T-helper 2 cell treated with Interferon-gamma antibody and Interleukin-4, amounts not matched to agents 5 μg/mL and 100 μg/mL, for 36 hours (primary cell): Measurements from ENCODE around the gene ANKMY1.

Experiments used
- DNase-seq: peaks from one replicate; pipeline ENCODE4 v3.0.0; 2021; ENCODE audit warnings: low spot score
- H3K27ac Mint-ChIP-seq: one replicate; pipeline ENCODE4 v1.8.0; 2021; ENCODE audit warnings: mild to moderate bottlenecking, mixed read lengths
- H3K27me3 Mint-ChIP-seq: one replicate; pipeline ENCODE4 v1.8.0; 2021; ENCODE audit warnings: low read depth, mixed read lengths
- H3K36me3 Mint-ChIP-seq: one replicate; pipeline ENCODE4 v1.8.0; 2021; ENCODE audit warnings: low read depth, mixed read lengths
- H3K4me1 Mint-ChIP-seq: one replicate; pipeline ENCODE4 v1.8.0; 2021; ENCODE audit warnings: low read depth, mixed read lengths
- H3K4me3 Mint-ChIP-seq: one replicate; pipeline ENCODE4 v1.8.0; 2022; ENCODE audit warnings: mild to moderate bottlenecking, moderate library complexity, mixed read lengths
- H3K9me3 Mint-ChIP-seq: one replicate; pipeline ENCODE4 v1.8.0; 2021; ENCODE audit warnings: mixed read lengths

The ANKMY1 gene

GRCh38 chr2:240457223-240458043 lies 100.4 kb downstream of the ANKMY1 start:
- Mint-ChIP-seq H3K27me3 (peaks cover 26% of the 10 kb centered on the region), H3K9me3 (no peaks in the 10 kb centered on the region), H3K4me1 (no peaks in the 10 kb centered on the region), H3K27ac (no peak overlapping the region), H3K36me3 (no peaks in the 10 kb centered on the region), H3K4me3 (no peak overlapping the region)
- no peak for DNase-seq

GRCh38 chr2:240456447-240457222 lies 101.2 kb downstream of the ANKMY1 start:
- no peak for DNase-seq
- Mint-ChIP-seq H3K4me3 (no peak overlapping the region), H3K27me3 (peaks cover 32% of the 10 kb centered on the region), H3K9me3 (no peaks in the 10 kb centered on the region), H3K4me1 (no peaks in the 10 kb centered on the region), H3K27ac (no peak overlapping the region), H3K36me3 (no peaks in the 10 kb centered on the region)

- DNase-seq = no peak
- Mint-ChIP-seq H3K36me3 (no peaks in the 10 kb centered on the region), H3K27ac (no peak overlapping the region), H3K4me3 (no peak overlapping the region), H3K9me3 (no peaks in the 10 kb centered on the region), H3K27me3 (peaks cover 38% of the 10 kb centered on the region), H3K4me1 (no peaks in the 10 kb centered on the region)
These were observed 101.9 kb downstream of the ANKMY1 start for GRCh38 chr2:240455647-240456446.

- Mint-ChIP-seq H3K27me3 (peaks cover 44% of the 10 kb centered on the region), H3K36me3 (no peaks in the 10 kb centered on the region)
These were observed 102.5 kb downstream of the ANKMY1 start for GRCh38 chr2:240455272-240455646.

GRCh38 chr2:240454106-240454901 lies 103.5 kb downstream of the ANKMY1 start:
- H3K9me3 Mint-ChIP-seq = no peaks in the 10 kb centered on the region
- H3K27ac Mint-ChIP-seq = no peak overlapping the region
- no peaks in the 10 kb centered on the region for H3K36me3 Mint-ChIP-seq
- H3K4me1 Mint-ChIP-seq = no peaks in the 10 kb centered on the region
- peak overlapping the region; percentile 26 for H3K4me3 Mint-ChIP-seq
- DNase-seq = no peak
- peaks cover 47% of the 10 kb centered on the region for H3K27me3 Mint-ChIP-seq

More at GRCh38 chr2:240455272-240455646, 102.5 kb downstream of the ANKMY1 start:
- Mint-ChIP-seq H3K4me3 (no peak overlapping the region), H3K27ac (no peak overlapping the region), H3K9me3 (no peaks in the 10 kb centered on the region), H3K4me1 (no peaks in the 10 kb centered on the region)
- no peak for DNase-seq

- peak overlapping the region; percentile 26 for H3K4me3 Mint-ChIP-seq
- H3K9me3 Mint-ChIP-seq = no peaks in the 10 kb centered on the region
These were observed 104.2 kb downstream of the ANKMY1 start for GRCh38 chr2:240453461-240454105.

GRCh38 chr2:240452462-240453256 lies 105.1 kb downstream of the ANKMY1 start:
- no peaks in the 10 kb centered on the region for H3K36me3 Mint-ChIP-seq
- H3K27ac Mint-ChIP-seq = no peak overlapping the region
- no peak for DNase-seq
- H3K4me1 Mint-ChIP-seq = no peaks in the 10 kb centered on the region
- H3K4me3 Mint-ChIP-seq = no peak overlapping the region
- H3K9me3 Mint-ChIP-seq = no peaks in the 10 kb centered on the region
- peaks cover 47% of the 10 kb centered on the region for H3K27me3 Mint-ChIP-seq

More at GRCh38 chr2:240453461-240454105, 104.2 kb downstream of the ANKMY1 start:
- Mint-ChIP-seq H3K36me3 (no peaks in the 10 kb centered on the region), H3K27me3 (peaks cover 47% of the 10 kb centered on the region), H3K27ac (no peak overlapping the region), H3K4me1 (no peaks in the 10 kb centered on the region)
- no peak for DNase-seq

- H3K4me1 Mint-ChIP-seq = no peaks in the 10 kb centered on the region
- no peaks in the 10 kb centered on the region for H3K9me3 Mint-ChIP-seq
- DNase-seq = no peak
- no peaks in the 10 kb centered on the region for H3K36me3 Mint-ChIP-seq
- H3K4me3 Mint-ChIP-seq = peak overlapping the region; percentile 19
- no peak overlapping the region for H3K27ac Mint-ChIP-seq
- H3K27me3 Mint-ChIP-seq = peaks cover 43% of the 10 kb centered on the region
These were observed 105.9 kb downstream of the ANKMY1 start for GRCh38 chr2:240451791-240452461.

- H3K27me3 Mint-ChIP-seq = peaks cover 38% of the 10 kb centered on the region
- H3K4me3 Mint-ChIP-seq = no peak overlapping the region
These were observed 106.6 kb downstream of the ANKMY1 start for GRCh38 chr2:240451108-240451611.

GRCh38 chr2:240450532-240451107 lies 107.2 kb downstream of the ANKMY1 start:
- Mint-ChIP-seq H3K27me3 (peaks cover 38% of the 10 kb centered on the region), H3K27ac (no peak overlapping the region), H3K4me3 (no peak overlapping the region), H3K9me3 (no peaks in the 10 kb centered on the region), H3K4me1 (no peaks in the 10 kb centered on the region), H3K36me3 (no peaks in the 10 kb centered on the region)
- DNase-seq = no peak

More at GRCh38 chr2:240451108-240451611, 106.6 kb downstream of the ANKMY1 start:
- H3K27ac Mint-ChIP-seq = no peak overlapping the region
- H3K36me3 Mint-ChIP-seq = no peaks in the 10 kb centered on the region
- DNase-seq = no peak
- no peaks in the 10 kb centered on the region for H3K9me3 Mint-ChIP-seq
- no peaks in the 10 kb centered on the region for H3K4me1 Mint-ChIP-seq

GRCh38 chr2:240449764-240450531 lies 107.8 kb downstream of the ANKMY1 start:
- Mint-ChIP-seq H3K9me3 (no peaks in the 10 kb centered on the region), H3K27ac (no peak overlapping the region), H3K4me1 (no peaks in the 10 kb centered on the region), H3K36me3 (no peaks in the 10 kb centered on the region), H3K4me3 (no peak overlapping the region), H3K27me3 (peaks cover 31% of the 10 kb centered on the region)
- no peak for DNase-seq
